IPS DF 4.7 (cell line): ENCODE data around the gene PACS1.
"Not testable (repeated sequence)": the region's sequence is repeated elsewhere in the genome, so short reads cannot be mapped to it uniquely, and the experiment has no call there.

ENCODE experiments used
- DNase-seq: peaks from one replicate; pipeline ENCODE4 v3.0.0-alpha.2; 2013; ENCODE audit warnings: low spot score; ENCODE audit errors: extremely low read depth

PACS1 gene

GRCh38 chr11:66075273-66075672, 5.2 kb downstream of the PACS1 start:
- DNase-seq: no peak

- DNase-seq: no peak
These were observed 6.5 kb downstream of the PACS1 start for GRCh38 chr11:66076561-66076960.

DNA sequence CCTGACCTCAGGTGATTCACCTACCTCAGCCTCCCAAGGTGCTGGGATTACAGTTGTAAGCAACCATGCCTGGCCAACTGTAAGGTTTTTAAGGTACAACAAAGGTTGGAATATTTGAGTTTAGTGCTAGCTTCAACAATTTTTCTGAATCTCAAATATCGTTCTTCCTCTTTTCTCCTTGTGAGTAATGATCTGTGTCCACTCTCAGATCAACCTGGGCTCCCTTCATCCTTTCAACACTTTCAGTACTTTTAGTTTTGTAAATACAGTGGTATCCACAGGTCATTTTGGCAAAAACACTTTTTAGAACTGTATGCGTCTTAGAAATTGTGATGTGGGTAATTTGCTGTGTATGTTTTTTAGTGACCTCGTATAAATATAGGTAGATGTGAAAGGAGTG, 7.9 kb downstream of the PACS1 start:
- DNase-seq: no peak

DNA sequence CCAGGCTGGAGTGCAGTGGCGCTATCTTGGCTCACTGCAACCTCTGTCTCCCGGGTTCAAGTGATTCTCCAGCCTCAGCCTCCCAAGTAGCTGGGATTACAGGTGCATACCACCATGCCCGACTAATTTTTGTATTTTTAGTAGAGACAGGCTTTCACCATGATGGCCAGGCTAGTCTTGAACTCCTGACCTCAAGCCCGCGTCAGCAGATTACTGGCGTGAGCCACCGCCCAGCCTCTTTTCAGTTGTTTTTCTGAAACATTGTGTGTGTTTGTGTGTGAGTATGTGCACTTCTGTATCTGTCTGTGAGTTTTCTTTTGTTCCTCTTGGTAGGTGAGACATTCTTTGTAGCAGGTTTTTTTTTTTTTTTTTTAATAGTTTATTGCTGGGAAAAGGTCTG, 8.9 kb downstream of the PACS1 start:
- not testable (repeated sequence) for DNase-seq

GRCh38 chr11:66080055-66080817, 10.2 kb downstream of the PACS1 start:
- DNase-seq: no peak

- DNase-seq: no peak
These were observed 11.4 kb downstream of the PACS1 start for GRCh38 chr11:66081505-66081904.

DNA sequence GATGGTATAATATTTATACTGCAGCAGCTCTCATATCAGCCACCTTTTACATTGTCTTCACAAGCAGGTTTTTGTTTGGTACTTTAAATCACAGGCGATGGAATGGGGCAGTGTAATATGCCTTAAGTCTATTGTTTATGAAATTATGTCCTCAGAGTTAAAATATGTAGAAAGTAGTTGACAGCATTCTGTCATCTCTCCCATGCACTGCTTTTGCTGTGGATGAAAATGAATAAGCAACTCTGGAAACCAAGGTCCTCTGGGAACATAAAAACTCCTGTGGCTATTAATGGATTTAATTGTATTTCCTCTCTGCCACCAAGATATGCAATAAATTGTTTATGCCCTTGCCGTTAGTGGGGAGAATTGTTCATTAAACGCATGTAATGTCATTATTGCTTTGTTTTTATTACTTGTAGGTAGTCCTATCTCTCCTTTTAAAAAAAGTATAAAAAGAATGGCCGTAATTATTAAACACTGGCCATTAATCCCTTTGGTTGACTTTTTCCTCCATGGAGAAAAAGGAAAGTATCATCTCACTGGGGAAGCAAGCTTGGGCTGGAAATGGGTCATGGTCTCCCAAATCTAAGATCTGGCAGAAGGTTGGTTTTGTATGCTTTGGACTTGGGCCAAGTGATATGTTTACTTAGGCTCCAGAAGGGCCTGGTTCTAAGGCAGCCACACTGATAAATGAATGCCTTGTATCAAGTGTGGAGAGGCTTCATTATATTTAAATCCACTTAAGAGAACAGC, 13.1 kb downstream of the PACS1 start:
- DNase-seq: no peak

DNA sequence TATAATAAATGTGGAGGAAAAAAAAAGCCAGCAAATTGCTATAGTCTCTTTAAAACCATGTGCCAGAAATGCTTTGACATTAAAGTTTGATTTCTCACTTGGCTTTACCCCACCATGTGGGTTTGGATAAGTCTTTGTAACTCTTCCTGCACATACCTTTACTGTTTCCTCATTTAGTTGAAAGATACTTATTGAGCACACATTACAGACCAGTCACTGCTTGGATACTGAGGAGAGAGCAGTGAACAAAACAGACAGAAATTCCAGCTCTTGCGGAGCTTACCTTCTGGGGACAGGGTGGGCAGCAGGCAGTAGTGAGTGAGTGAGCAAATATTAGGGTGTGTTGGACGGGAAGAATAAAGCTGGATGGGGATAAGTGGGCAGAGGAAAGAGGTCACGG, 13.7 kb downstream of the PACS1 start:
- DNase-seq: no peak

DNA sequence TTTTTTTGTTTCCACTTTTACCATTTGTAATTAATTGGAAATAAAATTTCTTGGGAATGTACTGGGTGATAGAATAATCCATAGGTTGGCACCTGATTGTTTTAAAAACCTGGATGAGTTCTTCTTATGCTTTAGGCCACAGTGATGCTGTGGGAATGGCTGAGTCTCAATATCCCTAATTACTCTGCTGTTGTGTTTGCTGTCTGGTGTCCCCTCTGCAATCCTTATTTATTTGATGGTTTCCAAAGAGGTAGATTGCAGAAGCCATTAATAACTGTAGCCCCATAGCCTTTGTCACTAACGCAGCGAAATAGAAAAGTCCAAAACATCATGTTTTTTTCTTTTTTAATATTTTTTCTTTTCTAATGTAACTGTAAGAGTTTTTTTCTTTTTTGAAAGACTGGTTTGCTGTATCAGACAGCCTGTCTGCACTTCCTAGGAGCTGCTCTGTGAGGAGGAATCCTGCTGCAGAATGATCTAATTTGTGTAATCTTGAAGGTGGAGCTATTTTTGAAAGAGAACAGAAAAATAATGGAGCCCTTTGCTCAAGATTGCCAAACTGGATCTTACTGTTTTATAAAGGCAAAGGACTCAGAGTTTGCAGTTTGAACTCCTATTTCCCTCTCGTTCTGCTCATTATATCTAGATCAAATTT, 14.9 kb downstream of the PACS1 start:
- no peak for DNase-seq

DNA sequence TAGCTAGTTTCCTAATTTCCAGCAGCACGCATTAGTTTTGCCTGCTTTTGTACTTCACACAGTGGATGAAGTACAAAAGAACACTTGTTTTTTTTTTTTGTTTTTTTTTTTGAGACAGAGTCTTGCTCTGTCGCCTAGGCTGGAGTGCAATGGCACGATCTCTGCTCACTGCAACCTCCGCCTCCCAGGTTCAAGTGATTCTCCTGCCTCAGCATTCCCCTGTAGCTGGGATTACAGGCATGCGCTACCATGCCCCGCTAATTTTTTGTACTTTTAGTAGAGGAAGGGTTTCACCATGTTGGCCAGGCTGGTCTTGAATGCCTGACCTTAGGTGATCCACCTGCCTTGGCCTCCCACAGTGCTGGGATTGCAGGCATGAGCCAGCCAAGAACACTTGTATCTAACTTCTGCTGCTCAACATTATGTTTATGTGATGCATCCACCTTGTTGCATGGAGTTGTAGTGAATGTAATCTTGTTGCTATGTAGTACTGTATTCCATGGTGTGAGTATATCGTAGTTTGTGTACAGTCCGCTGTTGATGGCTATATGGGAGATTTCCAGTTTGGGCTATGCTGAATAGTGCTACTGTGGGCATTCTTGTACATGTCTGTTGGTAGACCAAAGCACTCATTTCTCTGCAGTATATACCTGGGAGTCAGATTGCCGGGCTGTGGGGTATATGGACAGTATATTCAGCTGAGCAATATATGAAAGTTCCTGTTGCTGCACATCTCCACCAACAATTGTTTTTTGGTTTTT, 17.3 kb downstream of the PACS1 start:
- no peak for DNase-seq

GRCh38 chr11:66089067-66089466, 19.0 kb downstream of the PACS1 start:
- DNase-seq: no peak

DNA sequence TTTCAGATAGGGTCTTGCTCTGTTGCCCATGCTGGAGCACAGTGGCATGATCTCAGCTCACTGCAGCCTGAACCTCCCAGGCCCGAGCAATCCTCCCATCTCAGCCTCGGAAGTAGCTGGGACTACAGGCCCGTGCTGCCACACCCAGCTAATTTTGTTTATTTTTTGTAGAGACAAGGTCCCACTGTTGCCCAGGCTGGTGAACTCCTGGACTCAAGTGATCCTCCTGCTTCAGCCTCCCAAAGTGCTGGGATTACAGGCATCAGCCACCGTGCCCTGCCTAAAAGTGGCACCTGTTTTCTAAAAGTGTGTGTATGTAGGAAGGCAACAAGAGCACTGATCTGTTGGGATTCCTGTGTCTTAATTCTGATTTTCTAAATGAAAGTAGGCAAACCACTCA, 20.2 kb downstream of the PACS1 start:
- no peak for DNase-seq

DNA sequence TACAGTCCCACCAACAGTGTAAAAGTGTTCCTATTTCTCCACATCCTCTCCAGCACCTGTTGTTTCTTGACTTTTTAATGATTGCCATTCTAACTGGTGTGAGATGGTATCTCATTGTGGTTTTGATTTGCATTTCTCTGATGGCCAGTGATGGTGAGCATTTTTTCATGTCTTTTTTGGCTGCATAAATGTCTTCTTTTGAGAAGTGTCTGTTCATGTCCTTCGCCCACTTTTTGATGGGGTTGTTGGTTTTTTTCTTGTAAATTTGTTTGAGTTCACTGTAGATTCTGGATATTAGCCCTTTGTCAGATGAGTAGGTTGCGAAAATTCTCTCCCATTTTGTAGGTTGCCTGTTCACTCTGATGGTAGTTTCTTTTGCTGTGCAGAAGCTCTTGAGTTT, 22.1 kb downstream of the PACS1 start:
- not testable (repeated sequence) for DNase-seq

GRCh38 chr11:66099746-66100145, 29.7 kb downstream of the PACS1 start:
- not testable (repeated sequence) for DNase-seq

- no peak for DNase-seq
These were observed 30.4 kb downstream of the PACS1 start for GRCh38 chr11:66100272-66101065.

DNA sequence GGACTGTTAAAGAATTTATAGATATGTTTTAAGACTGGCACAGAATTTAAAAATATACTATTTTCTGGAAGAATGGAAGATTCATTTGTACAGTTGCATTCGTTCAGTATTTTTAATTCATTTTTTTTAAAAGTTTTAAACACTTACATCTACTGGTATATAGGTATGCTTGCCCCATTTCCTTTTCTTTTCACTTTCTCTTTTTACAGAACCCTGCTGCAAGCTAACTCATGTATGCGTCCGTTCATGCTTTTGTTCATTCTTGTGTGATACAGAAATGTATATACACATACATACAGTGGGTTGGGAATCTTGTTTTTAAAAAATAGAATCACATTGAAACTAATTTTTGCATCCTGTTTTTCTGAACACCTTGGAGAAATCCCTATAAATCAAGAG, 31.0 kb downstream of the PACS1 start:
- no peak for DNase-seq

DNA sequence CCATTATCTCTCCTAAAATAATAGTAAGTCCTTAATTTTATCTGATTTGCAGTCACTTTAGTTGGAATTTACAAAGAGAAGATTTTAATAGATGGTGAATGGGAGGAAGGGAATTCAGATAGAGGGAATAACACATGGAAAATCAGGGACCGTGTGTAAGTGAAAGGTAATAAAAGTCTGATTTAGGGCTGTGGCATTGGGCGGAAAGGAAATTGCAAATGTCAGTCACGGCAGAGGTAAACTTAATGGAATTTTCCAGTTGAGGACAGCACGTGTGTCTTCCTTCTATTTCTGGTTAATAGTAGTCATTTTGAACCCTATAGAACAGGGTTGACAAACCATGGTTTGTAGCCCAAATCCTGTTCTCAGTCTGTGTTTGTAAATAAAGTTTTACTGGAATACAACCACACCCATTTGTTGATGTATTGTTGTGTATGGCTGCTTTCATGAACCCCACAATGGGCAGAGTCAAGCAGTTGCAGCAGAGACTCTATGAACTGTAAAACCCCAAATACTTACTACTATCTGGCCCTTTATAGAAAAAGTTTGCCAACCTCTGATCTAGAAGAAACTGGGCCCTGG, 34.1 kb downstream of the PACS1 start:
- DNase-seq: no peak

GRCh38 chr11:66106786-66107599, 36.9 kb downstream of the PACS1 start:
- no peak for DNase-seq
